H1 (cell line): Measurements from ENCODE around the gene NRXN3. TPM values are rescaled to one million over a fixed set of nuclear protein-coding genes. Genes with fewer than 3 reads are reported as not detected.

Experiments used
- CTCF ChIA-PET: fragments of 300-600 bp; sonication (Branson Sonifier 250); formaldehyde crosslinking; loops from one replicate; lab custom pipeline; 2021; ENCODE audit not compliant: partially characterized antibody; lab: Charles Lee
- POLR2A ChIA-PET: fragments of 300-600 bp; sonication (Branson Sonifier 250); formaldehyde crosslinking; loops from one replicate; lab custom pipeline; 2021; ENCODE audit warnings: inconsistent platforms; ENCODE audit not compliant: partially characterized antibody; lab: Charles Lee
- DNase-seq, 2 experiments: peaks; one replicate each; pipeline versions ENCODE4 v3.0.0 to v3.0.0-alpha.2; 2010 to 2022; ENCODE audit warnings: low spot score in 2 of 2, low read depth in 1 of 2, mixed read lengths in 1 of 2
- FAIRE-seq: peaks from 2 replicates; lab custom pipeline; 2011; peaks lifted over from hg19 to GRCh38; lab: Jason Lieb, UNC
- H2AFZ ChIP-seq: 2 replicates; pipeline ENCODE4 v1.8.1; 2012; ENCODE audit warnings: low read length, inconsistent platforms
- H2AK5ac ChIP-seq: 2 replicates; pipeline ENCODE4 v1.6.1; 2013; ENCODE audit warnings: low read depth, low read length
- H2BK120ac ChIP-seq: replicated peaks from 2 replicates; pipeline ENCODE3; 2013; ENCODE audit warnings: low read depth, low read length, inconsistent platforms
- H2BK12ac ChIP-seq: 2 replicates; pipeline ENCODE4 v1.6.1; 2013; ENCODE audit warnings: low read depth, low read length
- H2BK15ac ChIP-seq: 2 replicates; pipeline ENCODE4 v1.6.1; 2013; ENCODE audit warnings: low read length
- H2BK20ac ChIP-seq: 2 replicates; pipeline ENCODE4 v1.6.1; 2013; ENCODE audit warnings: low read length
- H2BK5ac ChIP-seq: 2 replicates; pipeline ENCODE4 v1.6.1; 2013; ENCODE audit warnings: low read depth, low read length
- H3K14ac ChIP-seq: 2 replicates; pipeline ENCODE4 v1.6.1; 2013; ENCODE audit warnings: inconsistent platforms; ENCODE audit not compliant: insufficient read length
- H3K18ac ChIP-seq: 2 replicates; pipeline ENCODE4 v1.6.1; 2013; ENCODE audit warnings: low read length; ENCODE audit errors: extremely low read depth
- H3K23ac ChIP-seq: 2 replicates; pipeline ENCODE4 v1.6.1; 2013; ENCODE audit warnings: inconsistent platforms; ENCODE audit not compliant: insufficient read length
- H3K23me2 ChIP-seq: 2 replicates; pipeline ENCODE4 v1.6.1; 2013; ENCODE audit warnings: low read depth, low read length
- H3K27ac ChIP-seq: 2 replicates; pipeline ENCODE4 v1.6.1; 2011; ENCODE audit warnings: low read depth, low read length, inconsistent platforms
- H3K27me3 ChIP-seq, 4 experiments: replicated peaks in 1 of 4; 1 replicate in 1 of 4; 2 replicates in 3 of 4; pipeline versions ENCODE4 v1.6.1 to v1.8.1; 2011 to 2013; ENCODE audit warnings: low read length in 3 of 4, mild to moderate bottlenecking in 3 of 4, inconsistent platforms in 2 of 4, mixed read lengths in 2 of 4, moderate library complexity in 1 of 4; ENCODE audit not compliant: control insufficient read depth in 3 of 4, insufficient read depth in 3 of 4; ENCODE audit errors: extremely low read depth in 1 of 4
- H3K36me3 ChIP-seq, 4 experiments: 2 replicates each; pipeline versions ENCODE4 v1.6.1 to v1.8.1; 2011 to 2013; ENCODE audit warnings: mild to moderate bottlenecking in 4 of 4, low read length in 3 of 4, moderate library complexity in 2 of 4, control low read depth in 1 of 4, inconsistent platforms in 1 of 4; ENCODE audit not compliant: insufficient read depth in 4 of 4, control insufficient read depth in 2 of 4
- H3K4ac ChIP-seq: replicated peaks from 2 replicates; pipeline ENCODE3; 2013; ENCODE audit warnings: low read length, low read depth, mixed read lengths, inconsistent platforms; ENCODE audit not compliant: insufficient read length
- H3K4me1 ChIP-seq, 4 experiments: replicated peaks in 1 of 4; 1 replicate in 1 of 4; 2 replicates in 3 of 4; pipeline versions ENCODE4 v1.6.1 to v1.8.1; 2011 to 2013; ENCODE audit warnings: low read length in 3 of 4, inconsistent platforms in 2 of 4, mixed read lengths in 1 of 4; ENCODE audit not compliant: insufficient read depth in 4 of 4, control insufficient read depth in 3 of 4
- H3K4me2 ChIP-seq, 2 experiments: 2 replicates each; pipeline versions ENCODE4 v1.6.1 to v1.8.1; 2011 to 2013; ENCODE audit warnings: low read depth in 2 of 2, low read length in 2 of 2, control low read depth in 1 of 2, inconsistent platforms in 1 of 2, mild to moderate bottlenecking in 1 of 2; ENCODE audit not compliant: insufficient read depth in 1 of 2
- H3K4me3 ChIP-seq, 4 experiments: fragments of 200-600, 300-600 bp in 1 of 4; sonication (generic), shearing (Covaris generic), sonication (Bioruptor Twin) in 1 of 4; 2 replicates each; pipeline versions ENCODE4 v1.5.1 to v1.8.1; 2011 to 2016; ENCODE audit warnings: low read length in 4 of 4, low read depth in 3 of 4, control low read depth in 2 of 4, inconsistent platforms in 2 of 4, mild to moderate bottlenecking in 2 of 4, mixed read lengths in 1 of 4, moderate library complexity in 1 of 4; ENCODE audit not compliant: insufficient read depth in 2 of 4; ENCODE audit errors: extremely low read depth in 1 of 4
- H3K56ac ChIP-seq: replicated peaks from 2 replicates; pipeline ENCODE3; 2013; ENCODE audit warnings: low read depth, mild to moderate bottlenecking, mixed read lengths, low read length, inconsistent platforms; ENCODE audit not compliant: insufficient read length
- H3K79me1 ChIP-seq: 2 replicates; pipeline ENCODE4 v1.6.1; 2013; ENCODE audit warnings: low read depth, low read length, control low read depth
- H3K79me2 ChIP-seq, 2 experiments: 2 replicates each; pipeline versions ENCODE4 v1.6.1 to v1.8.1; 2012 to 2013; ENCODE audit warnings: low read length in 2 of 2, mild to moderate bottlenecking in 2 of 2, inconsistent platforms in 1 of 2; ENCODE audit not compliant: insufficient read depth in 2 of 2, control insufficient read depth in 1 of 2
- H3K9ac ChIP-seq, 4 experiments: replicated peaks in 1 of 4; 1 replicate in 1 of 4; 2 replicates in 3 of 4; pipeline versions ENCODE4 v1.6.1 to v1.8.1; 2011 to 2013; ENCODE audit warnings: low read depth in 3 of 4, low read length in 3 of 4, control low read depth in 2 of 4, mild to moderate bottlenecking in 2 of 4, moderate library complexity in 2 of 4, inconsistent platforms in 1 of 4; ENCODE audit errors: extremely low read depth in 1 of 4
- H3K9me3 ChIP-seq, 2 experiments: 2 replicates each; pipeline versions ENCODE4 v1.6.1 to v1.8.1; 2012 to 2013; ENCODE audit warnings: mild to moderate bottlenecking in 2 of 2, moderate library complexity in 2 of 2, control low read depth in 1 of 2, inconsistent platforms in 1 of 2, low read depth in 1 of 2, low read length in 1 of 2, mixed read lengths in 1 of 2; ENCODE audit not compliant: insufficient read depth in 2 of 2
- H4K20me1 ChIP-seq, 2 experiments: replicated peaks in 1 of 2; 2 replicates each; pipeline versions ENCODE3 to v1.8.1; 2011 to 2013; ENCODE audit warnings: inconsistent platforms in 2 of 2, low read length in 2 of 2, mild to moderate bottlenecking in 1 of 2; ENCODE audit not compliant: insufficient read depth in 2 of 2, control insufficient read depth in 1 of 2
- H4K5ac ChIP-seq: 2 replicates; pipeline ENCODE4 v1.6.1; 2013; ENCODE audit warnings: low read length, low read depth, mixed read lengths, inconsistent platforms; ENCODE audit not compliant: insufficient read length
- H4K8ac ChIP-seq: 2 replicates; pipeline ENCODE4 v1.8.0; 2013; ENCODE audit warnings: mild to moderate bottlenecking, moderate library complexity, low read length, inconsistent platforms; ENCODE audit not compliant: insufficient read depth; ENCODE audit errors: extremely low read depth
- H4K91ac ChIP-seq: replicated peaks from 2 replicates; pipeline ENCODE3; 2013; ENCODE audit warnings: low read length, mixed read lengths, inconsistent platforms; ENCODE audit not compliant: insufficient read length
- ATF2 ChIP-seq: IDR thresholded peaks from 2 replicates; pipeline ENCODE4 v1.6.1; 2012; ENCODE audit warnings: low read length, inconsistent platforms
- BRCA1 ChIP-seq: IDR thresholded peaks from 2 replicates; pipeline ENCODE4 v1.6.1; 2012; ENCODE audit warnings: low read depth, low read length, improper control_type of control experiment
- CEBPB ChIP-seq: IDR thresholded peaks from 2 replicates; pipeline ENCODE4 v1.6.1; 2012; ENCODE audit warnings: low read depth, low read length
- EP300 ChIP-seq, 2 experiments: IDR thresholded peaks; 1 replicate in 1 of 2; 2 replicates in 1 of 2; pipeline ENCODE4 v1.6.1; 2011 to 2012; ENCODE audit warnings: low read depth in 2 of 2, low read length in 2 of 2, mild to moderate bottlenecking in 2 of 2, borderline replicate concordance in 1 of 2, inconsistent platforms in 1 of 2, moderate library complexity in 1 of 2
- KDM4A ChIP-seq: IDR thresholded peaks from one replicate; pipeline ENCODE4 v1.7.1; 2012; ENCODE audit warnings: low read depth, mild to moderate bottlenecking, moderate library complexity, low read length, inconsistent platforms; ENCODE audit not compliant: severe bottlenecking
- MAX ChIP-seq: IDR thresholded peaks from 2 replicates; pipeline ENCODE4 v1.6.1; 2012; ENCODE audit warnings: inconsistent platforms
- RAD21 ChIP-seq, 2 experiments: IDR thresholded peaks in 1 of 2; conservative IDR thresholded peaks in 1 of 2; 2 replicates each; pipeline ENCODE4 v1.6.1; 2011; ENCODE audit warnings: low read depth in 2 of 2, low read length in 2 of 2, improper control_type of control experiment in 1 of 2, inconsistent platforms in 1 of 2, mild to moderate bottlenecking in 1 of 2, moderate library complexity in 1 of 2
- RXRA ChIP-seq: IDR thresholded peaks from 2 replicates; pipeline ENCODE4 v1.6.1; 2011; ENCODE audit warnings: low read depth, mild to moderate bottlenecking, low read length, moderate library complexity; ENCODE audit not compliant: insufficient read depth
- SIN3A ChIP-seq, 2 experiments: IDR thresholded peaks in 1 of 2; conservative IDR thresholded peaks in 1 of 2; 2 replicates each; pipeline ENCODE4 v1.6.1; 2011 to 2012; ENCODE audit warnings: low read length in 2 of 2, improper control_type of control experiment in 1 of 2, low read depth in 1 of 2, mild to moderate bottlenecking in 1 of 2
- TEAD4 ChIP-seq: IDR thresholded peaks from 2 replicates; pipeline ENCODE4 v1.6.1; 2012; ENCODE audit warnings: low read depth, low read length, inconsistent platforms, mixed read lengths
- WGBS, 2 experiments: shearing (Covaris generic) in 1 of 2; methylation state at CpG; one replicate each; pipeline versions ENCODE4 v1.1.6 to v1.1.7; 2013 to 2015; ENCODE audit warnings: low lambda C conversion rate in 2 of 2, mixed read lengths in 2 of 2, inconsistent platforms in 1 of 2, low coverage in 1 of 2, missing lambda C conversion rate in 1 of 2; ENCODE audit not compliant: insufficient replicate concordance in 2 of 2, insufficient coverage in 1 of 2, insufficient read length in 1 of 2; ENCODE audit errors: extremely low coverage in 1 of 2, missing lambda C conversion rate in 1 of 2; 5-methylcytosine and 5-hydroxymethylcytosine counted together
- polyA plus RNA-seq, 7 experiments: library from polyadenylated mRNA; depleted of rRNA in 3 of 7; stranded (reverse) in 5 of 7; unstranded in 2 of 7; fragments of >200 nt in 5 of 7; fragments of 200-250 nt in 2 of 7; gene quantifications; 1 replicate in 5 of 7; 2 replicates in 1 of 7; 4 replicates in 1 of 7; pipeline versions ENCODE4 v1.2.1 to v1.2.3, GENCODE V29; 2011 to 2013; ENCODE audit warnings: missing spikeins in 2 of 7, mixed read lengths in 2 of 7
- total RNA-seq: library from RNA; stranded (reverse); fragmentation: NEBNext Ultra II Directional; extraction: Animal tissue kit (Norgen Biotek cat#: 25700); gene quantifications from 2 replicates; pipeline ENCODE4 v1.2.1, GENCODE V29; 2021

Gene NRXN3
- total and polyA plus RNA-seq, 2 of the 8 experiments (the other 6 are each of a cell fraction or from before 2014, with no cell fraction given), result 2.6 to 4.1 TPM

GRCh38 chr14:79287976-79288375 lies 1117.8 kb downstream of the NRXN3 start:
- TF ChIP-seq TEAD4 (no peak), KDM4A (no peak), MAX (no peak), BRCA1 (no peak), RXRA (no peak), CEBPB (no peak), RAD21 (IDR thresholded peaks at IDR 0.05 in 1 of 2, conservative IDR thresholded peaks at IDR 0.05 in 1 of 2; ENCODE audit: low read depth in 2 of 2, low read length in 2 of 2) (no peak), SIN3A (conservative IDR thresholded peaks at IDR 0.05 in 1 of 2, IDR thresholded peaks at IDR 0.05 in 1 of 2; ENCODE audit: low read depth in 1 of 2, low read length in 2 of 2) (no peak), EP300 (IDR thresholded peaks at IDR 0.05; ENCODE audit: borderline replicate concordance in 1 of 2, low read depth in 2 of 2, low read length in 2 of 2) (no peak), ATF2 (no peak)
- H3K9ac ChIP-seq, result no peak overlapping the region

More at GRCh38 chr14:79287976-79288375, 1117.8 kb downstream of the NRXN3 start:
- Histone ChIP-seq H4K5ac (no peak overlapping the region), H4K20me1 (no peaks in the 10 kb centered on the region), H3K23ac (no peak overlapping the region), H2BK120ac (no peak overlapping the region), H2AFZ (no peak overlapping the region), H3K79me2 (no peaks in the 10 kb centered on the region), H3K4me1 (peaks cover 0 to 6% (median 1%) of the 10 kb centered on the region in 4 experiments; a peak in 2 of 7 replicates), H3K27ac (no peak overlapping the region), H3K18ac (no peak overlapping the region), H2AK5ac (no peak overlapping the region), H2BK12ac (no peak overlapping the region), H3K4ac (no peak overlapping the region), H3K4me2 (no peak overlapping the region), H2BK15ac (no peak overlapping the region), H3K14ac (no peak overlapping the region), H4K91ac (no peak overlapping the region), H3K4me3 (no peak overlapping the region), H3K56ac (no peak overlapping the region), H3K79me1 (no peaks in the 10 kb centered on the region), H3K27me3 (peaks cover 1 to 11% (median 5%) of the 10 kb centered on the region in 4 experiments; a peak in 6 of 7 replicates), H3K23me2 (no peaks in the 10 kb centered on the region), H3K9me3 (no peaks in the 10 kb centered on the region), H3K36me3 (no peaks in the 10 kb centered on the region), H4K8ac (no peak overlapping the region), H2BK5ac (no peak overlapping the region), H2BK20ac (no peak overlapping the region)
- WGBS, 2 experiments, result 94% methylated on average over 1 of the region's 1 CpG; no CpG with 5 or more reads in 1 of the 2 experiments
- POLR2A ChIA-PET, result no interaction called here
- no peak for FAIRE-seq
- CTCF ChIA-PET, result no interaction called here
- no peak for DNase-seq
